Dendritic cell treated with granulocyte-macrophage colony-stimulating factor and Interleukin-4, amounts not matched to agents 40 ng/mL and 50 ng/mL, for 4 days (primary cell): Measurements from ENCODE around the gene PTGES3L.
A peak's percentile ranks its signal among the peaks of the same experiment; 100 is the strongest.

Source experiments
- H3K27ac Mint-ChIP-seq: one replicate; pipeline ENCODE4 v1.8.0; 2022; ENCODE audit warnings: mild to moderate bottlenecking, mixed read lengths
- H3K27me3 Mint-ChIP-seq: one replicate; pipeline ENCODE4 v1.8.0; 2022; ENCODE audit warnings: mild to moderate bottlenecking, mixed read lengths
- H3K36me3 Mint-ChIP-seq: one replicate; pipeline ENCODE4 v1.8.0; 2022; ENCODE audit warnings: low read depth, mixed read lengths
- H3K4me1 Mint-ChIP-seq: one replicate; pipeline ENCODE4 v1.8.0; 2022; ENCODE audit warnings: low read depth, mixed read lengths
- H3K4me3 Mint-ChIP-seq: one replicate; pipeline ENCODE4 v1.8.0; 2022; ENCODE audit warnings: mild to moderate bottlenecking, moderate library complexity, mixed read lengths
- H3K9me3 Mint-ChIP-seq: one replicate; pipeline ENCODE4 v1.8.0; 2022; ENCODE audit warnings: mixed read lengths
- intact Hi-C: fragments of 100-400 bp; cut with micrococcal nuclease; formaldehyde crosslinking; loops from one replicate; pipeline ENCODE4 v1.15.0; 2022

The PTGES3L gene

DNA sequence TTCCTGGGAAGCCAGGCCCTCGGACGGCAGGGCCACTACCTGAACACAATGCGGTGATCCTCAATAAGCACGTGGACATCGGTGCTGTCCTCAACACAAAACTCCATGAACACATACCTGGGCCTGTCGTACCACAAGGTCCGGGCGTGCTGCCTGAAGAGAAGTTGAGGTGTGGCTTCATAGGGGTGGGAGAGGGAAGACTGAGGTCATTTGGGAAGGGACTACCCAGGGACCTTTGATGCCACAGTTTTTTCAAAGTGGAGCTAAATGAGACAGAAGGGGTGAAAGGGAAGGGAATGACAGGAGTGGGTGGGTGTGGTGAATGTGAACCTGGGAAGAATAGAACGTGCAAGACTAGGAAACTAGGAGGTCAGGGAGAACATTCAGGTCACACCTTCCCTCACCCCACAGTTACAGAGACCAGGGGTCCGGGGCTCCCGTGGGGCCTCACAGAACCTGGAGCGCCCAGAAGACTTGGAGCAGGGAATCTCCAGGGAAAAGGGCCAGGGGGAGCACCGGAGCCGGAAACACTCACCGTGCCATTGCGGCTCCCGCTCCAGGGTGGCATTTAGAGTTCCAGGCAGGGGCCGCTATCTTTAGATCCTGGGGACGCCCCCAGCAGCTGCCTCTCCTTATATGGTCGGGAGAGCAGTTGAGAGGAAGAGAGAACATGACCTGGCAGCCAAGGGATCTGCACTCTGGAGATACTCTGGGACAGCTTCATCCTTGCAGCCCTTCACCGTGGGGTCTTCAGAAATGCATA is at the start of gene PTGES3L:
Gene PTGES3L, minus strand, starts transcription at position 570 of the 763 bp plus-strand sequence. Its CDS starts 27 bp downstream, at position 543.
- H3K27ac Mint-ChIP-seq = peak within 1 kb of the TSS; percentile 95
- H3K36me3 Mint-ChIP-seq = peaks cover 41% of the 10 kb centered on the region
- H3K4me1 Mint-ChIP-seq = peaks cover 47% of the 10 kb centered on the region
- H3K4me3 Mint-ChIP-seq = peak within 1 kb of the TSS; percentile 99
- H3K9me3 Mint-ChIP-seq = no peaks in the 10 kb centered on the region
- H3K27me3 Mint-ChIP-seq = peaks cover 4% of the 10 kb centered on the region
- intact Hi-C loops = loop anchor here (2.0 kb wide), 1 partner anchor 15 kb away; the partner anchor contains the start of gene AARSD1

DNA sequence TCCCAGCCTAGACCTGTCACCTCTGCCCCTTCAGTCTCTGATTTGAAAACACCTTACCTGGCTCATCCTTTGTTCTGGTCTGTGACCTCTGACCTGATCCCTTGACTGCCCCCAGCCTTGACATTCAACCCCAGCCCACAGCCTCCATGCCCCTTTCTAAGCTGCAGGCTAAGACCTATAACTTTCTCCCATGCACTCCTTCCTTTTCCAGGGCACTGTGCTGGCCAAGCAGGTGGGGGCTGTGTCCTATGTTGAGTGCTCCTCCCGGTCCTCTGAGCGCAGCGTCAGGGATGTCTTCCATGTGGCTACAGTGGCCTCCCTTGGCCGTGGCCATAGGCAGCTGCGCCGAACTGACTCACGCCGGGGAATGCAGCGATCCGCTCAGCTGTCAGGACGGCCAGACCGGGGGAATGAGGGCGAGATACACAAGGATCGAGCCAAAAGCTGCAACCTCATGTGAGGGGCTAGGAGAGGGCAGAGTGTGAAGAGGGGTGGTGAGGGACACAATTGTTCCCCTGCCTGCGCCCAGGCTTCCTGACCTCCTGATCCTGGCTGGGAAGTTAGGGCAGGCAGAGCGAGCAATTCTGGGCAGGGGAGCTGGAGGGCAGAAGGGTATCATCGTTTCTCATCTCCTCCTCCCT is 48.5 kb upstream of the PTGES3L start:
- Mint-ChIP-seq H3K27me3 (peaks cover 16% of the 10 kb centered on the region), H3K9me3 (no peaks in the 10 kb centered on the region), H3K4me3 (no peak overlapping the region), H3K4me1 (peaks cover 26% of the 10 kb centered on the region), H3K36me3 (no peaks in the 10 kb centered on the region), H3K27ac (no peak overlapping the region)
- intact Hi-C loops = no loop called here

DNA sequence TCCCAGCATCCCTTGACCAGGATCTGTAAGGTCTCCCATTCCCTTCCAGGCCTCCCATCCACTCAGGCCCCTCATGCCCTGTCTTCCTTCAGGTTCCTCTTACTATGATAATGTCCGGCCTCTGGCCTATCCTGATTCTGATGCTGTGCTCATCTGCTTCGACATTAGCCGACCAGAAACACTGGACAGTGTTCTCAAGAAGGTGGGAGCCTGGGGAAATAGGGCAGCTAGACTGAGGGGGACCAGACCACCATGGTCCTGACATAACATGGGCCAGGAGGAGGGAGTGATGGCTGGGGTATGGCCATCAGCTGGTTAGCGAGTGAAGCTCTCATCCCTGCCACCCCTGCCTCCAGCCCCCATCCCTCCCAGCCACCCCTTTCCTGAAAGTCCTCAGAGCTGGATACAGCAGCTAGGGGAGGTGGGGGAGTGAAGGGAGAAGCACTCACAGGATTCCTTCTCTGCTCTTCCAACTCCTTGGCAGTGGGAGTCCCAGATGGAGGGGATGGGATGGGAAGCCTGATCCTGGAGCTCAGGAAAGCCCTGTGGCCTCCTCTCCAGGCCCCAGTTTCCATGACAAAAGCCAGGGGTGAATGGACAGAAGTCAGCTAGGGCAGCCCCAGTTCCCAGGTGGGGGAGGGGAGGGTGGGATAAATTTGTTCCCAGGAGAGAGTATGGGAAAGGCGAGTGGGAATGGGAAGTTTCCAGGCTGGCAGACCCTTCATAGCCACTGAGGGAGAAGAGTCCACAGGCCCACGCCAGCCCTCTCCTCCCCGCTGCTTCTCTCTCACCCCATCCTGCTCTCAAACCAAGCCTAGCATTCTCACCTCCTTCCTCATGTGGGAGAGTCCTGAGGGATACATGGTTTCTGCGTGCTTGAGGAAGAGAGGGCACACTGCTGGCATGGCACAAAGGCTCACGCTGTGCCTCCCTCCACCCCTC is 47.5 kb upstream of the PTGES3L start:
- peaks cover 26% of the 10 kb centered on the region for H3K4me1 Mint-ChIP-seq
- no peaks in the 10 kb centered on the region for H3K36me3 Mint-ChIP-seq
- H3K27ac Mint-ChIP-seq = no peak overlapping the region
- H3K4me3 Mint-ChIP-seq = no peak overlapping the region
- peaks cover 16% of the 10 kb centered on the region for H3K27me3 Mint-ChIP-seq
- intact Hi-C loops = no loop called here
- no peaks in the 10 kb centered on the region for H3K9me3 Mint-ChIP-seq

DNA sequence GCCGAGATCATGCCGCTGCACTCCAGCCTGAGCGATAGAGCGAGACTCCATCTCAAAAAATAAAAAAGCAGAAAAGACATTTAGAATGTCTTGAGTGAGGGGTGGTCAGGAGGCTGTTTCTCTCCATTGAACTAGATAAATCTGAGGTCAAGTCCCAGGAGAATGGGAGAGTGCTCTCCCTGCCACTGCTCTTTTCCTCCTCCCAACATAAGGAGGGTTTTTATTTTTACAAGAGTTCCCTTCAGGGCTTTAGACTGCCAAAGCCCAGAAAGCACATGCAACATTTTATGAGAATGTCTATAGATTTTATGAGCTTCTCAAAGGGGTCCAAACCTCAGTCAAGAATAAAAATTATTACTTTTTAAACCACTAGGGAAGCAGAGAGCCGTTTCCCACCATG is 46.7 kb upstream of the PTGES3L start:
- Mint-ChIP-seq H3K4me3 (no peak overlapping the region), H3K27me3 (peaks cover 16% of the 10 kb centered on the region), H3K36me3 (peaks cover 7% of the 10 kb centered on the region), H3K4me1 (peaks cover 26% of the 10 kb centered on the region), H3K9me3 (no peaks in the 10 kb centered on the region), H3K27ac (no peak overlapping the region)
- intact Hi-C loops = no loop called here

DNA sequence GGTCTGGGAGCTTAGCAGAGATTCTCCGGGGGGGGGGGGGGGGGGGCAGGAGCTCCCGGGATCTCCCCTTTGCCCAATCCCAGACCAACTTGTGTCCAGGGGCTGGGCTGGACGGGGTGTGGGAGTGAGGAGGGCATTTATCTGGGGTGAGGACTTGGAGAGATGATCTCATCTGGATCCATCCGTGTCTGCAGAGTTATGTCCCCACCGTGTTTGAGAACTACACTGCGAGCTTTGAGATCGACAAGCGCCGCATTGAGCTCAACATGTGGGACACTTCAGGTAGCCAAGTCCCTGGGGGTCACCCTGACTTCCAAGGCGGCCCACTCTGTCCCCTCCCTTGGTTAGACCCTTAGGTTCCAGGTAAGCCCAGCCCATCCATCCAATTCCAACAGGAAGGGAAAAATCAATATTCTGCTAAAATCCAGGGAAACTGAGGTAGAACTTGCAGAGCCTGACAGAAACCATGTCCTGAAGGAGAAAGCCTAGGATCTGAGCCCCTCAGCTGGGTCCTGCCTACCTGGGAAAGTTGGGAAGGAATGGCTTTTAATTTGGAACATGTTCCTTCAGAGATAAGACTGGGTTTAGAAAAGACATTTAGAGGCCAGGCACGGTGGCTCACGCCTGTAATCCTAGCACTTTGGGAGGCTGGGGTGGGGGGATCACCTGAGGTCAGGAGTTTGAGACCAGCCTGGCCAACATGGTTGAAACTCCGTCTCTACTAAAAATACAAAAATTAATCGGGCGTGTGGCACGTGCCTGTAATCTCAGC is 46.1 kb upstream of the PTGES3L start:
- Mint-ChIP-seq H3K36me3 (peaks cover 14% of the 10 kb centered on the region), H3K9me3 (no peaks in the 10 kb centered on the region), H3K4me1 (peaks cover 30% of the 10 kb centered on the region), H3K4me3 (peak overlapping the region; percentile 34), H3K27ac (no peak overlapping the region), H3K27me3 (peaks cover 16% of the 10 kb centered on the region)
- intact Hi-C loops = loop anchor here (2.0 kb wide), 1 partner anchor 143 kb away; no protein-coding TSS in a partner anchor

DNA sequence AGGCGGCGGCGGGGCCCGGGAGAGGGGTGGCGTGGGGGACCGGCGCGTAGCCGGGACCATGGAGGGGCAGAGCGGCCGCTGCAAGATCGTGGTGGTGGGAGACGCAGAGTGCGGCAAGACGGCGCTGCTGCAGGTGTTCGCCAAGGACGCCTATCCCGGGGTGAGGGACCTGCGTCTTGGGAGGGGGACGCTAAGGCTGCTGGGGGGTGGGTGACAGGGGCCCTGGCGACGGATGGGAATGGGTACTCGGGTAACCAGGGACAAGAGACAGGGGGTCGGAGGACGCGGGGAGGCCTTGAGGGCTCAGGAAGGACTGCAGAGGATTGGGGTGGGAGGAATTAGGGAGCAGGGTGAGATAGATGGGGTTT is 45.4 kb upstream of the PTGES3L start:
- intact Hi-C loops = loop anchor here (2.0 kb wide), 1 partner anchor 144 kb away; no protein-coding TSS in a partner anchor

DNA sequence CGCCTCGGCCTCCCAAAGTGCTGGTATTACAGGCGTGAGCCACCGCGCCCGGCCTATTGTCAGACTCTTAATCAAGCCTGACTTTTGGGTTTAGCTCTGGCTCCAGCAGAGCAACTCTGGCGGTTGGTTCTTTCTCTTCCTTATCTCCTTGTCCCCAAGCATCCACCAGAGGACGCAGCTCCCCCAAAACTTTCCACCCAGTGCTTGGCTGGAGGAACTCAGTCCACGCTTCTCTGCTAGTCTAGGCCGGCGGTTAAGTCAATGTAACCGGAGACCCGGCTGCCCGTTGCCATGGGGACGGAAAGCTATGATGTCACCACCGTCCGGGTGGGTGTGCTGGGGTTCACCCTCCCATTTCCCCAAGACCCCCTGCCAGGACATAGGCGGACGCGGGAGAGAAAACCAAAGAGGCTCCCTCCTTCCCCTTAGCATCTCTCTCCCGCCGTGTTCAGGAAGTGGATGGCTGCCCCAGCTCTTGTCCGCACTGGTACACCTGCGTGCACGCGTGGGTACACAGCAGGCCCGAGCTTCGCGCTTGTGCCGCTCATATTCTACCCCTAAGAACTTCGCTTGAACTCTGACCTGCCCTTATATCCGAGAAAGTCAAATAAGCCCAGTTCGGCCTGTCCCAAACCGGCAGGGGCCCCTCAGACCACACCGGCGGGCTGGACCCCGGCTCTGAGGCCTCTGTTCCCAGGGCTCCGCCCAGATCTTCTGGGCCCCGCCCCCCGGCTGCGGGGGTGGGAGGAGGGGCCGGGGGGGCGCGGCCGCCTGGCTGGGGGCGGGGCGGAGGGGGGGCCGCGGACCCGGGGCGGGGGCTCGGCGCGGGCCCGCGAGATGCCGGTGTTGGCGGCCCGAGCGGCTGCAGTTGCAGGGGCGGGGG is 44.8 kb upstream of the PTGES3L start, which contains the start of gene RND2:
Gene RND2, plus strand, starts transcription at position 825 of the 883 bp plus-strand sequence. CDS start 117 bp downstream, outside the sequence.
- intact Hi-C loops = loop anchor here (2.0 to 5.0 kb wide), 2 partner anchors 103 to 144 kb away; partner anchors contain the start of gene BRCA1
- H3K27me3 Mint-ChIP-seq = peaks cover 16% of the 10 kb centered on the region
- H3K36me3 Mint-ChIP-seq = peaks cover 27% of the 10 kb centered on the region
- peak within 1 kb of the TSS; percentile 79 for H3K4me3 Mint-ChIP-seq
- H3K9me3 Mint-ChIP-seq = no peaks in the 10 kb centered on the region
- peak within 1 kb of the TSS; percentile 83 for H3K27ac Mint-ChIP-seq
- H3K4me1 Mint-ChIP-seq = peaks cover 42% of the 10 kb centered on the region

More for the DNA sequence above, 45.4 kb upstream of the PTGES3L start:
- peak overlapping the region; percentile 83 for H3K27ac Mint-ChIP-seq
- H3K4me3 Mint-ChIP-seq = peak overlapping the region; percentile 34
- H3K36me3 Mint-ChIP-seq = peaks cover 20% of the 10 kb centered on the region
- H3K4me1 Mint-ChIP-seq = peaks cover 36% of the 10 kb centered on the region
- H3K9me3 Mint-ChIP-seq = no peaks in the 10 kb centered on the region
- peaks cover 16% of the 10 kb centered on the region for H3K27me3 Mint-ChIP-seq

DNA sequence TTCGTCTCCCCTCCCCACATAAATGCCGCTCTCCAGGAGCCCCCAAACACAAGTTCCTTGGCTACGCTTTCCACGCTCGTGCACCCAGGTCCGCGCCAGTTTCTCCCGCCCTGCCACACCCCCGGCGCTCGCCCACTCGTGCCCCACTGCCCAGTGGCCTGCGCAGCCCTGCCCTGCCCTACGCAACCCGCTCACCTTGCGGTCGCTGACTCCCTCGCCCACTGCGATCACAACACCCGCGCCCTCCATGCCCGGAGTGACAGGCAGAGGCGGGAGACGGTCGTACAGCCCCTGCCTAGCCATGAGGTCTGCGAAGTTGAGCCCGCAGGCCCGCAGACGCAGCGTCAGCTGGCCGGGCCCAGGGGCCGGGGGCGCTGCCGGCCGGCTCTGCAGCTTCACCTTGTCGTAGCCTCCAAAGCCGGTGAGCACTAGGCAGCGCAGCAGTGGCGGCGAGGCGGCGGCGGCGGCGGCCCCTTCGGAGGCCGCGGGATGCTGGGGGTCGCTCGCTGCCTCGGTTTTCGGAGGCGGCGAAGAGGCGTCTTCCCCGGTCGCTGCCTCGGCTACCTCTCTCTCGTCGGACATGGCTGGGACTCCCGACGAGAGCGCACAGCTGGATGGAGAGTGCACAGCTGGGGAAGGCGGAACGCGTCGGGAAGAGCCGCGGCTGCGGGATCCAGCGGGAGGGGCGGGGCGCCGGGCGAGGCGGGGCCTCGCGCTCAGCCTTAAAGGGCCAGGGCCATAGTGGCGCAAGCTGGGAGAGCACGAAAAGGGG is 42.0 kb upstream of the PTGES3L start, which contains the start of gene VAT1:
Gene VAT1, minus strand, starts transcription at position 645 of the 772 bp plus-strand sequence. Its CDS starts 63 bp downstream, at position 582.
- intact Hi-C loops = loop anchor here (5.0 kb wide), 1 partner anchor 105 kb away; the partner anchor contains the start of gene BRCA1
- peaks cover 51% of the 10 kb centered on the region for H3K36me3 Mint-ChIP-seq
- H3K27ac Mint-ChIP-seq = peak within 1 kb of the TSS; percentile 91
- H3K4me1 Mint-ChIP-seq = peaks cover 48% of the 10 kb centered on the region
- H3K4me3 Mint-ChIP-seq = peak within 1 kb of the TSS; percentile 98
- no peaks in the 10 kb centered on the region for H3K9me3 Mint-ChIP-seq
- H3K27me3 Mint-ChIP-seq = peaks cover 13% of the 10 kb centered on the region

DNA sequence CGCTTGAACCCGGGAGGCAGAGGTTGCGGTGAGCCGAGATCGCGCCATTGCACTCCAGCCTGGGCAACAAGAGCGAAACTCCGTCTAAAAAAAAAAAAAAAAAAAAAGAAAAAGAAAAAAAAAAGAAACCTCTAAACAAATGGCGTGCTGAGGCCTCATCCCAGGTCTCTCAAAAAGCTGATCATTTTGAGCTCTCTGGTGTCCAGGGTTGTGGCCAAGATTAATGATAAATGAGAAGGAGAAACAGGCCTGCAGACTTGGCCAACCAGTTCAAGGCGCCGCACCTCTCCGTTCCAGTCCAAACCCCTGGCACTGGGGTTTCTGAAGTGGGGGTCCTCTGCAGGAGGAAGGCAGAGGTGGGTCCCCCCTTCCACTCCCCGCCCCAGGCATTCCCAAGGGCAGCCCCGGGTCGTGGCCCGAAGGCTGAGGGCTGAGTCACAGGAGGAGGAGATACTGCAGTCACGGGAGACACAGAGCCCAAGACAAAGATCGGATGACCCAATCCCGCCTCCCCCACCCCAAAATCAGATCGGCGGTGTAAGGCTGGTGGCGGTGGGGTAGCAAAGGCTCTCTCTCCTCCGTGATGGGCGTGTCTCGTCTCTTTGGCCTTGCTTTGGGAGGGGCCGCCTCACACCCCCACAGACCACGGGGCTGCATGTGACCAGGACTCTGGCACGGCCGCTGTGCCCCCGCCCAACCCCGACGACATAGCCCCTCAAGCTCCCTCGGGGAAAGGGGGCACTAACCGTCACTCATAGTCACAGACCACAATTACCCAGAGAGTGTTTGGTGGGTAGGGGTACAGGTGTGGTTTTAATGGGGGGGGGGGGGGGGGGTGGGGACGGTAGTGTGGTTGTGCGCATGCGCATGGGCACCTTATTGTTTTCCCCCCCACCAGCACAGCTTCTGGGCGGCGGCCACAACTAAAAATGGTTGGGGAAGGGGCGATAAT is 41.2 kb upstream of the PTGES3L start:
- intact Hi-C loops = loop anchor here (5.0 kb wide), 1 partner anchor 106 kb away; the partner anchor contains the start of gene BRCA1
- H3K27me3 Mint-ChIP-seq = peaks cover 13% of the 10 kb centered on the region
- peak overlapping the region; percentile 98 for H3K4me3 Mint-ChIP-seq
- H3K36me3 Mint-ChIP-seq = peaks cover 60% of the 10 kb centered on the region
- no peaks in the 10 kb centered on the region for H3K9me3 Mint-ChIP-seq
- peaks cover 54% of the 10 kb centered on the region for H3K4me1 Mint-ChIP-seq
- peak overlapping the region; percentile 91 for H3K27ac Mint-ChIP-seq

DNA sequence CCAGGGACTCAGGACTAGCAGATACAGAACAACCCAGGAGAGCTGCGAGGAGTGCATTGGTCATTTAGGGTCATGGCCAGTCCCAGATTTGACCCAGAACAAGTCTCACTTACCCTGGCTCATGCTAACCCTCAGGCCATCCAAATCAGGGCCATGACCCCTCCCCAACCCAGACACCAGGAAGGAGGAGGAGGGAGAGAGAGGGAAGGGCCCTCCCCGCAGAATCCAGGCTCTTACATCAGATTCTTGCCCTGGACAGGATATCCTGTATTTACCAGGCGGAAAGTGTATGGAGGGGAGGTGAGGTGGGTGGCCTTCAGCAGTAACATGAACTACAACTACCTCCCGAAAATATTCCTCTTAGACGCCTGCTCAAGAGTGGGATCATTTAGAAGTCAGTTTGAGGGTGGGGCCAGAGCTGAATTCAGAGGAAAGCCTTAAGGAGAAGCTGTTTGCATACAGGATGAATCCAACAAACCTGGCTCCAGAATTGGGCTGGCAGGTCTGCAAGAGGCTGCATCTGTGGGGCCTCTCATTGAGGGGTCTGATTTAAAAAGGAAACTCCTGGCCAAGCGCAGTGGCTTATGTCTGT is 40.2 kb upstream of the PTGES3L start:
- Mint-ChIP-seq H3K27ac (peak overlapping the region; percentile 91), H3K9me3 (no peaks in the 10 kb centered on the region), H3K27me3 (peaks cover 8% of the 10 kb centered on the region), H3K36me3 (peaks cover 69% of the 10 kb centered on the region), H3K4me3 (peak overlapping the region; percentile 98), H3K4me1 (peaks cover 60% of the 10 kb centered on the region)
- intact Hi-C loops = loop anchor here (5.0 kb wide), 1 partner anchor 107 kb away; the partner anchor contains the start of gene BRCA1
